Peyer's patch (tissue), 4 donors: ENCODE measurements around the gene PIH1D2.

Experiments
- CTCF ChIP-seq, 6 experiments: fragments of 450-650 bp in 4 of 6; fragments of 200-600 bp in 2 of 6; sonication (generic) in 1 of 6; IDR thresholded peaks; one replicate each; pipeline ENCODE4 v1.5.1; 2017 to 2019; ENCODE audit warnings: antibody characterized with exemption in 6 of 6, mild to moderate bottlenecking in 3 of 6, moderate library complexity in 1 of 6
- POLR2A ChIP-seq, 2 donors: fragments of 450-650 bp; IDR thresholded peaks; one replicate each; pipeline ENCODE4 v1.5.1; 2017; ENCODE audit warnings: antibody characterized with exemption in 2 of 2, mild to moderate bottlenecking in 2 of 2, moderate library complexity in 2 of 2

DNA sequence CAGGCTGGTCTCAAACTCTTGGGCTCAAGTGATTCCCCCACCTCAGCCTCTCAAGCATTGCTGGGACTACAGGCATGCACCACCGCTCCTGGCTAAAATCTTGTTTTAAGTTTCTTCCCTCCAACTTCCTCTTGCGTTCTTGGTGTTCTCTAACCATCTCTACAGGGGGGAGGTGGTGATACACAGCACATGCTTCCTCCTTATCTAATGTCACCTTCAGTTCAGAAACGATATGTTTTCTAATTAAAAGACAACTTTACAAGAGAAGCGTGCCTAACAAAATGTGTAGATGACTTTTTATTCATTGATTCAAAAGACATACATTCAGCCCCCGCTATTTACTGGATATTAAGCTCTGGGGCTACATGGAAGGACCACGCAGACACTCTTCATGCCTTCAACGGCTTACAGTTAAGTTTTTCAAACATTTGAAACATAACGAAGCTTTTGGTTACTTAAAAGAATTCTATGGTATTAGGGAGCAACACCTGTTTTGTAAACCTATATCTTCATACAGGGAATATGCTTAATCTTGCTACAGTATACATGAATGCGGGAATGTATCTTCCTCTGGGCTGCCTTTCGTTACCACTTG lies 49.5 kb downstream of the PIH1D2 start:
- TF ChIP-seq CTCF (IDR thresholded peaks at IDR 0.05) (no peak), POLR2A (IDR thresholded peaks at IDR 0.05) (no peak)
